Dermis blood vessel endothelial cell (primary cell): ENCODE data around the gene ANKRD63. TPM values are rescaled to one million over a fixed set of nuclear protein-coding genes. Genes with fewer than 3 reads are reported as not detected.

Experiments
- DNase-seq: peaks from one replicate; pipeline ENCODE4 v3.0.0; 2010
- total RNA-seq: library from RNA; depleted of rRNA; stranded (reverse); fragments of >200 nt; gene quantifications from 2 replicates; pipeline ENCODE4 v1.2.3, GENCODE V29; 2014

The ANKRD63 gene
- not detected in 2 replicates for total RNA-seq

GRCh38 chr15:40282869-40283614 is at the start of gene ANKRD63:
Gene ANKRD63, minus strand, starts transcription at chr15:40283064. Its CDS starts 478 bp downstream, at chr15:40282586.
- DNase-seq = peak; percentile 28

- DNase-seq = no peak
Observed at GRCh38 chr15:40332113-40332781, 49.4 kb upstream of the ANKRD63 start.

GRCh38 chr15:40331637-40332036 is 48.8 kb upstream of the ANKRD63 start:
- no peak for DNase-seq

DNA sequence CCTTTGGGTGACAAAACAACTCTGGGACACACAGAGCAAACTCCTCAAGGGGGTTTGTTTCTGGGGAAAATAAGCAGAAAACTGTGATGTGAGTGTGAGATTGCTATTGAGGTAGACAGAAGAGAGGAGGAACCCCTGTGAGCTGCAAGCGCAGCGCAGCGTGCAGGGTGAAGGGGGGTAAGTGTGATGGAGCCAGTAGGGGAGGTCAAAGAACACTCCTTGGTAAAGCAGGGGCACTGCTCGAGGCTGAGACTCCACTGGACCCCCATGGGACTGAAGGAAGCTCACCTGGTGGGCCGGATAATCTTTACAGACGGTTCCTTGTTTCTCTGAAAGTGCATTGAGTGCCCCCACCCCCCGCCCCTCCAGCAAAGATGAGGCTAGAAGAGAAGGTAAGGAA is 48.2 kb upstream of the ANKRD63 start:
- no peak for DNase-seq

DNA sequence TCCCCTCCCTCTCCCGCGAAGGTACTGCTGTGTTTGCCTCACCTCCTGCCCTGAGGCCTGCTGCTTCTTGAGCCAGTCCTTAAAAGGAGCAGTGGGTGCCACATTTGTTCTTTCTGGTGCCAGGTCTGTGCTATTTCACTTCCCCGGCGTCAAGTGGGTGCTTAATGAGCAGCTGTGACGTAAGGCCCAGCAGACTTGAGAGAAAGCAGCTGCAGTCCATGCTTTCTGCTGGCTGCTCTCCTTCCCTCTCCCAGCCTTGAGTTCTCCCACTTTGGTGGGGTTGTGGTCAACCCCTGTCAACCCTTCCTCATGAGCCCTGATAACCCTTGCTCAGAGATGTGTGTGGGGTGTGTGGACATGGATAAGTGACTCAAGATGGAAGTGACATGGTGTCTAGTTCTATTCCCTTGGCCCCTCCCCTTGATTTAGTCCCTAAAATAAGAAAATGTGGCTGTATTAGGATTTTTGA is 47.5 kb upstream of the ANKRD63 start:
- no peak for DNase-seq

- no peak for DNase-seq
Observed at GRCh38 chr15:40329804-40330203, 46.9 kb upstream of the ANKRD63 start.

DNA sequence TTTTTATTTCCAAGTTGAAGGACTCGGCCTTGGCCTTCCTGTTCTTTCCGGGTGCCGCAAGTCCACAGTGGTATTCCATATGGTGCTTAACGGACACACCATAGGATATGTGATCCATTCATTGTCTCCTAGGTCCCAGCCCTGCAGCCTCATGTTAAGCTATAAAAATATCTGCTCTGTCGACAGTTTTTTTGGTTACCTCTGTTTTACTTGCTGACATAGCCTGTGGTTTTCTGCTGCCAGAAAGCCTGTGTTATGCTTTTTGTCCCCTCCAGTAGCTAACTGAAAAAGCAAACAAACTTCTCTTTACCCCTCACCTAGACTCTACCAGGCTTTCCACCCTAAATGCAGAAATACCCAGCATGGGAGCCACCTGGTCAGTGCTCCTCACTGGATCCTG is 45.9 kb upstream of the ANKRD63 start:
- no peak for DNase-seq

DNA sequence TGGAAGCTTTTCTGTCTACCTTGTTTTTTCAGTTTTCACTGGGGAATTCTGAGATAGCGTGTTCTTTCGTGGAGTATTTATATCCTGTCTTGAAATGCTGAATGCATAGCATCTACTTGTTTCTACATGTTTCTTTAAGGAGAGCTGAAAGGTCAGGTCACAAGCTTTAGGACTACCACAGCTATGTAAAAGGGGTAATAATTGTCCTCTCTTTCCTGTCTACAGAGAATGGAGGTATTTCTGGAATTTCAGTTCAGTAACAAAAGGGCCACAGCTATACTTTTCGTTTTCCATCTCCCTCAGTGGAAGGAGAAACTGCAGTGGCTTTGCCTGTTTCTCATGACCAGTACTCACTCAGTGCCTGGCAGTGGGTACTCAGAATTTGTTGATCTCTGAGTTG is 45.3 kb upstream of the ANKRD63 start:
- DNase-seq = peak; percentile 57

GRCh38 chr15:40327457-40327856 is 44.6 kb upstream of the ANKRD63 start:
- no peak for DNase-seq

GRCh38 chr15:40325700-40326099 is 42.8 kb upstream of the ANKRD63 start:
- no peak for DNase-seq

DNA sequence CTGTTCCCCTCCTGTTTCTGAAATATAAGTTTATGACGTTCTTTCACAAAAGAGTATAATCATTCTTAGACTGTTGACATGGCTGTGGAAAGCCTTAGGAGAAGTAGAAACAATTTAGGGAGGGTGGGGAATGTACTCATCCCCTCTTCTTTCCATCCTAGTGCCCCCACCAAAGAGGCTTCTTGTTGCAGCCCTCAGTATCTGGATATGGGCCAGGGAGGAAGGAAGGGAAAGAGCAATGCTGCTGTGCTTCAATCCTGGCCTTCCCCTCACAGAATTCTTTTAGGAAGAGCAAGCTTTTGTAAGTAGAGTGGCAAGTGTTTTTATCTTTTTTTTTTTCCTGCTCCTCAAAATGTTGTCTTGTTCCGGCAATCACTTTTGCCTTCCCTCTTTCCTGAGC is 42.3 kb upstream of the ANKRD63 start:
- DNase-seq = peak; percentile 58

- DNase-seq = peak; percentile 48
Observed at GRCh38 chr15:40323953-40324937, 41.4 kb upstream of the ANKRD63 start.

GRCh38 chr15:40323239-40323952 is 40.5 kb upstream of the ANKRD63 start, which contains the start of gene INAFM2:
Gene INAFM2, plus strand, starts transcription at chr15:40323692. Its CDS starts 364 bp downstream, at chr15:40324056.
- peak; percentile 98 for DNase-seq

- DNase-seq = no peak
Observed at GRCh38 chr15:40322531-40323238, 39.8 kb upstream of the ANKRD63 start.

GRCh38 chr15:40320931-40321371 is 38.1 kb upstream of the ANKRD63 start:
- peak; percentile 75 for DNase-seq

- no peak for DNase-seq
Observed at GRCh38 chr15:40320409-40320808, 37.5 kb upstream of the ANKRD63 start.

- no peak for DNase-seq
Observed at GRCh38 chr15:40317580-40317979, 34.7 kb upstream of the ANKRD63 start.

GRCh38 chr15:40316931-40317330 is 34.1 kb upstream of the ANKRD63 start:
- DNase-seq = no peak

DNA sequence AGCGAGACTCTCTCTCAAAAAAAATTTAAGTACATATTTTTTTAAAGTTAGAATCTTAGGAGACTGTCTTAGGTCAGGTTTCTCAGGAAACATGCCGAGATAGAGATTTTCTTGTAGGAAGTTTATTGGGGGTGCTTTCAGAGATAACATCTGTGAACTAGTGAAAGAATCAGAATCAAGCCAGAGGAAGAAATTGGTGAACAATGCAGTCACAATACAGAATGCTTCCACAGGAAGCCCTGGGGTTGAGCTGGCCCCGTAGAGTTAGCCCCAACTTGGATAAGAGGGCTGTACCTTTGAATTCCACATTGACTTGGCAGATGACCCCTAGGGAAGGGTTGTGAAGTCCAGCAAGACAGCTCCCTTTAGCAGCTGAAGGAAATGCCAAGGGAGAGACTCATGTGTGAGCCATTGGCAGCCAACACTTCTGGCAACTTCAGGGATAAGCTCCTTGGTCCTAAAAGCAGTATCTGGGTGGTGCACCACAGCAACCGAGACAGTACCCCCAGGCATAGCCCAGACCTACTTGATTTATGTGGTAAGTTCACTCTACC is 31.9 kb upstream of the ANKRD63 start:
- peak; percentile 76 for DNase-seq

DNA sequence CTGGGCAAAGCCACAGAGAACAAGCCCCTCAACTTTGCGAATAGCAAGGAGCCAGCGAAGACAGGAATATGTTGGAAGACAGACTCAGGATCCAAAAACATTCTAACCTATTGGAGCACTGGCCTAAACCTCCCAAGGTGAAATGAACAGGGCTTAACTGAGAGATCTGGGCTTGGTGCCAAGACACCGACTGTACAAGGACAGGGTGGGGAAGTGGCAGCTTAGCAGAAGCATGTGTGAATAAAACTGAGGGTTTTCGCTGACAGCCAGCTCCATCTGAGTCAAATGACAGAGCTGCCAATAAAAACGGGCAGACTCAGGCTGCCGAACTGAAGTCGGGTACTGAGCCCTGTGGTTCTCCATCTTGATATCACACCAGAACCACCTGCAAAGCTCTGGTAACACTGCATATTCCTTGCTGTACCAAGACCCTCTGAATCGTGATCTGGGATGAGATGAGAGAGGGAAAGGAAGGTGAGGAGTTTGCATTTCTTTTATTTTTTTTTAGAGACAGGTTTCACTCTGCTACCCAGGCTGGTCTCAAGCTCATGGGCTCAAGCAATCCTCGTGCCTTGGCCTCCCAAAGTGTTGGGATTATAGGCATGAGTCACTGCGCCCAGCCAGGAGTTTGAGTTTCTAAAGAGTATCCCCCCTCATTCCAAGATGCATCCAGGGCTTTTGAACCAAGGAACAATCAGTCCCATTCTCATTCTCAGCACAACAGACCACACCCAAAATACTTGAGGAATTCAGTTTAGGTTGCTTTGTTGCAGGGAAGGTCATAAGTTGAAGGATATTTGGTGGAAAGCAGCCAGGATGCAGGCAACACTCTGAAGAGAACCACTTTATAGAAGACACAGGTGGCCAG is 30.9 kb upstream of the ANKRD63 start:
- DNase-seq = peak; percentile 73
